HT-29 (cell line): ENCODE measurements around the gene KCTD13. TPM values are rescaled to one million over a fixed set of nuclear protein-coding genes. Genes with fewer than 3 reads are reported as not detected.
"Not testable (repeated sequence)": the region's sequence is repeated elsewhere in the genome, so short reads cannot be mapped to it uniquely, and the experiment has no call there.

Source experiments
- DNase-seq: peaks from one replicate; pipeline ENCODE4 v3.0.0-alpha.2; 2015; ENCODE audit warnings: low spot score
- total RNA-seq: library from RNA; depleted of rRNA; stranded (reverse); fragments of >200 nt; shearing (Covaris generic); gene quantifications from 2 replicates; pipeline ENCODE4 v1.2.3, GENCODE V29; 2014

Gene KCTD13
- total RNA-seq, 1 experiment from 2014 or later: 25.9 TPM

DNA sequence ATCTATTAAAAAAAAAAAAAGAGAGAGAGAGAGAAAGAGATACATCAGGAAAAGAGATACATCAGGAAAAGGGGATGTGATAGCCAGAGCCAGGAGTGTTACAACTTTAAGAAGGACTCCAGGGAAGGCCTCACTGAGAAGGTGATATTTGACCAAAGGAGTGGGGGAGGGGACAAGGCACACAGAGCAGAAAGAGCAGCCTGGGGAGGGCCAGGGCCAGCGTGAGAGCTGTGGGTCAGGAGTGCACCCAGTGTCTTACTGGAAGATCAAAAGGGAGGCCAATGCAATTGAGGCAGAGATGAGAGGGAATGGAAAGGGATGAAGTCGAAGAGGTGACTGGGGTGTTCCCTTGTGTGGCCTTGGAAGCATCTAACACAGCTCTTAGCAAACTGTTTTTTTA lies 18.1 kb downstream of the KCTD13 start:
- DNase-seq: no peak

DNA sequence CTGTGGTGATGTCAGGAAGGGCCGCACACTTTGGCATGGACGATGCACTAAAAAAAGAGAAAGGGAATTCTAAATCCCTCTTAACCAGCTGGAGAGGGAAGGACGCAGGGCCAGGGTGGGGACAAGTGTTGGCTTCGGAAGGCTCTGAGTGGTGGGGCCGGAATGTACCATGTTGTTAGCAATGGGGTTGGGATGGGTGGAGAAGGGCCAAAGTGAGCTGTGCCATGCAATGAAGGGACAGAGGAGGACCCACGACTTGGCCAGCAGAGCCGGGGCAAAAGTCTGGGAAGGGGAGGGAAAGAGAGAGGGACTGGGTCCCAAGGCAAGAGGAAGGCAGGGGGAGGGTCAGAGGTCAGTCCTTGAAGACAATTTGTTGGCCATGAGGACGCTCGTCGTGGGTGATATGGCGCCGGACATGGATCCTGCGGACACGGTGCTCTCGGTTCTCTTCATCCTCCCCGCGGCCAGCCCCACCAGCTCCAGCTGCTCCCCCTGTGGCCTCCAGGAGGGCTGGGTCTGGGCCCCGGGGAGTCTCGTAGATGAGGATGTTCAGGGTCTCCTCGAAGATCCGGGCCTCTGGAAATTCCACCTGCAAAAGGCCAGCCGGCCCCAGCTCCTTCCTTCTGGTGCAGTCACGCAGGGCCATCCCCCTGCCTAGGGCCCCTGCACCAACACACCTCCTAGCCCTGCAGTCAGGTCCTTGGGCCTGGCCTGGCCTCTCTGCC lies 19.3 kb downstream of the KCTD13 start:
- no peak for DNase-seq

DNA sequence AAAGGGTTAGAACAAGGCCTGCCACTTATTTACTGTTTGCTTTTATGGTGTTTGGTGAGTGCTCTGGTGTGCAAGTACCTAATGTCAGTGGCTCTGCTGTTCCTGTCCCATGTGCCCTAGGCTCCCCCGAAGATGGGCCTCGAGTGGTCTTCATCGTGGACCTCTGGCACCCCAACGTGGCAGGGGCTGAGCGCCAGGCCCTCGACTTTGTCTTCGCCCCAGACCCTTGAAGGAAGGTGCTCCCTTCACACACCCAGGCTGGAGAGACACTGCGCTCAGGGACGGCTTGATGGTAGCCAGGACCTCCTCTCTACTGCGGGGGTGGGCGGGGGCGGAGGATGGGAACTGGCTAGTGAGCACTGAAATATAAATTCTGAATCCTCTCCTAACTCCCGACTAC lies 20.4 kb downstream of the KCTD13 start:
- DNase-seq: no peak

DNA sequence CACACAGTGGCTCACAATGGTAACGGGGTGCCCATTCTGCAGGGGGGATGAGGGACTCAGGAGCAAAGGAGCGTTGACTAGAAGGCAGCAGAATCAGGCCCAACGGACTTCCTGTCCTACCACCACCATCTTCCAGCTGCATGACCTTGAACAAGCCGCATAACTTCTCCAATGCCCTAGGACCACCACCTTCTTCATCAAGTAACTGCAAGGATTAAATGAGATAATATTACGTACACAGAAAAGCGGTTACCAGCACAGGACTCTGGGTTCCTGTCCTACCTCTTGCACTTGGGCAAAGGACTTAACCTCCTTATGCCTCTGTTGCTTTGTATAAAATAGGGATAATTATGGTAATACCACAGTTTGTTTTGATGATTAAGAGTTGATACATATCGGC lies 21.1 kb downstream of the KCTD13 start:
- no peak for DNase-seq

DNA sequence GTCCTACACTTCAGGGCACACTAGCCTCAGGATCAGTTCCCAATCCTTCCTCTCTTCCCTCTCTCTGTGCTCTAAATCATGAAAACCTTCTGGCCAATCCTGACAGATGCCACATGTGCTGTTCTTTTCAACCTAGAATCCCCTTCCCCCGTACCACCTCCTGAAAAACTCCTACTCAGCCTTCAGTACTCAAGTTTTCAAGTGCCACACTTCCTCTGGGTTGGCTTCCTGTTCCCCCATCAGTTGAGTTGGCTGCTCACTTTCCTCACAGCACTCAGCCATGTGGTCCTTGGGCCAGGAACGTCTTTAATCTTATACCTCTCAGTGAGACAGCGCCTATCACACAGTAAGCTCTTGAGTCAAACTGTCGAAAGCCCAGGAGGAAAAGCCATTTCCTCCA lies 22.4 kb downstream of the KCTD13 start:
- no peak for DNase-seq

DNA sequence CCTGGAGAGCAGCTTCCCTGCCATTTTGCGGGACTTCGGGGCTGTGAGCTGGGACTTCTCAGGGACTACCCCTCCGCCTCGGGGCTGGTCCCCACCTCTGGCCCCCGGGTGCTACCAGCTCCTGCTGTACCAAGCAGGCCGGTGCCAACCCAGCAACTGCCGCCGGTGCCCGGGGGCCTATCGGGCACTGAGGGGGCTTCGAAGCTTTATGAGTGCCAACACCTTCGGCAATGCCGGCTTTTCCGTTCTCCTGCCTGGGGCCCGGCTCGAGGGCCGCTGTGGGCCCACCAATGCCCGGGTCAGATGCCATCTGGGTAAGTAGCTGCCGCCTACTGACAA lies 24.4 kb downstream of the KCTD13 start:
- DNase-seq: no peak

DNA sequence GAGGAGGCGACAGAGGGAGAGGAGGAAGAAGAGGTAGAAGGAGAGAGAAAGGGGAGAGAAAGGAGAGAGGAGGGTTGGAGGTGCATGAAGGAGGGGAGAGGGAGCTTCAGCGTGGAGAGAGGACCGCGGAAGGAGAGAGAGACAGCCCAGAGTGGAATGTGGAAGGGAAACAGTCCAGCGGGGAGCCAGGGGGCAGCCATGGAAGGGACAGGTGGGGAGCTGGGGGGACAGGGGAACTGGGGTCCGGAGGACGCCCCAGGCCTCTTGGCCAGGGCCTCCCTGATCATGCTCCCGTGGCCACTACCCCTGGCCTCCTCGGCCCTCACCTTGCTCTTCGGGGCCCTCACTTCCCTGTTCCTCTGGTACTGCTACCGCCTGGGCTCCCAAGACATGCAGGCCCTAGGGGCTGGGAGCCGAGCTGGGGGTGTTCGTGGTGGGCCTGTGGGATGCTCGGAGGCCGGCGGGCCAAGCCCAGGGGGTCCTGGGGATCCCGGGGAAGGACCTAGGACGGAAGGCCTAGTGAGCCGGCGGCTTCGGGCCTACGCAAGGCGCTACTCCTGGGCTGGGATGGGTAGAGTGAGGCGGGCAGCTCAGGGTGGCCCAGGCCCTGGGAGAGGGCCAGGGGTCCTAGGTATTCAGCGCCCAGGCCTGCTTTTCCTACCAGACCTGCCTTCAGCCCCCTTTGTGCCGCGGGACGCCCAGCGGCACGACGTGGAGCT lies 25.0 kb downstream of the KCTD13 start:
- DNase-seq: no peak

DNA sequence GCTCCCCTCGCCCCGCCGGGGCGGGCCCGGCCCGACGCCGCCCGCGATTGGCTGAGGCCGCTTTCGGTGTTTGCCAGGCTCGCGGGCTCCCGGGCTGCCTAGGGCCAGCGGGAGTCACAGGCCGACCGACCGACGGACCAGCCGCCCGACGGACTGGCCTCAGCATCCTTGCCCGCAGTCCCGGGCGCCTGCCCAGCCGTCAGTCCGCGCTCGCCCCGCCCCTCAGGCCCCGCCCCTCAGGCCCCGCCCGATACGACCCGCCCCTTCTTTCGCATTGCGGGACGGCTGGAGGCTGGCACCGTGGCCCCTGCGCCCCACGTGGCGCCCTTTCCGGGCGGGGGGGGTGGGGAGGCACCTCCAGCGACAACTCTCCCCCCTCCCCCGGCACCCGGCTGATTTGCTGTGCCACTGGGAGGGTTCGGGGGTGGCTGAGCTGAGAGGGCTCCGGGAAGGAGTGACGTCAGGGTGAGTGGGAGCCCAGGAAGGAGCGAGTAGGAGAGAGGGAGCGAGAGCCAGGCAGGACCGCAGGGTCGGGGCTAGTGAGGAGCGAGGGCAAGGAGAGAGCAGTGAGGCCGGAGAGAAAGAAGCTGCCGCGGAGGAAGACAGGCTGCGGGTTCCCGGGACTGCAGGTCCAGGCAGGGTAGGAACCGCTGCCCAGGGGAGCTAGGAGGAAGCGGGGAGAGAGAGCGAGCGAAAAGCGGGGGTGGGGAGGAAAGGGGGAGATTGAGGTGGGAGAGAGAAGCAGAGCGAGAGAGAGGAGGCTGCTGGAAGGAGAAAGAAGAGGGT lies 25.7 kb downstream of the KCTD13 start, which contains the start of gene ASPHD1:
Gene ASPHD1 (plus strand): TSS at position 387 of the 786 bp plus-strand sequence. CDS start 484 bp downstream, outside the sequence.
- peak; percentile 69 for DNase-seq

DNA sequence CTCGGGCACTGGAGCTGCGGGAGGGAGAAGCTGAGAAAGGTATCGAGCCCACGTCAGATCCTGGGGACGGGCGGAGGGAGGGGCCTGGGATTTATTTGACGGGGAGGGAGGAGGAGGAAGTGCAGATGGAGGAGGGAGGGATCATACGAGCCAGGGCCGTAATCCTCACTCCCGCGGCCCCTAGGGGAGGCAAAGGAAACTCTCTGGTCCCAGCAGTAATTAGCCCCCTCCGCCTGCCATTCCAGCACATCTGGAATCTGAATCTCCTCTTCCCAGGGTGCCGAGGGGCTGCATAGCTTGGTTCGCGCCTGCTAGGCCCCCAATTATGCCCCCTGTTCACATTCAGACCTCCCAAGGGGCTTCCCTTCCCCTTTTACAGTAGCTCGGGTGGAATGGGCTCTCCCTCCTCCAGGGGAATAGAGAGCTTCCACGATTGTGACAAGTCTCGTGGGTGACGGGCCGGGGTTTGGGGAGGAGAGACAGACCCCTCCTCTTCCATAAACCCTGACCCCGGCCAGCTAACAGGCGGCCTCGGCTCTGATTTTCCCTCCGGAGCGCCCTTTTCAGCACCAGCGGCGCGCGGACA lies 26.4 kb downstream of the KCTD13 start, which contains the start of gene SEZ6L2:
Gene SEZ6L2 (minus strand): TSS at position 35 of the 586 bp plus-strand sequence. CDS start 531 bp downstream, outside the sequence.
- peak; percentile 85 for DNase-seq

DNA sequence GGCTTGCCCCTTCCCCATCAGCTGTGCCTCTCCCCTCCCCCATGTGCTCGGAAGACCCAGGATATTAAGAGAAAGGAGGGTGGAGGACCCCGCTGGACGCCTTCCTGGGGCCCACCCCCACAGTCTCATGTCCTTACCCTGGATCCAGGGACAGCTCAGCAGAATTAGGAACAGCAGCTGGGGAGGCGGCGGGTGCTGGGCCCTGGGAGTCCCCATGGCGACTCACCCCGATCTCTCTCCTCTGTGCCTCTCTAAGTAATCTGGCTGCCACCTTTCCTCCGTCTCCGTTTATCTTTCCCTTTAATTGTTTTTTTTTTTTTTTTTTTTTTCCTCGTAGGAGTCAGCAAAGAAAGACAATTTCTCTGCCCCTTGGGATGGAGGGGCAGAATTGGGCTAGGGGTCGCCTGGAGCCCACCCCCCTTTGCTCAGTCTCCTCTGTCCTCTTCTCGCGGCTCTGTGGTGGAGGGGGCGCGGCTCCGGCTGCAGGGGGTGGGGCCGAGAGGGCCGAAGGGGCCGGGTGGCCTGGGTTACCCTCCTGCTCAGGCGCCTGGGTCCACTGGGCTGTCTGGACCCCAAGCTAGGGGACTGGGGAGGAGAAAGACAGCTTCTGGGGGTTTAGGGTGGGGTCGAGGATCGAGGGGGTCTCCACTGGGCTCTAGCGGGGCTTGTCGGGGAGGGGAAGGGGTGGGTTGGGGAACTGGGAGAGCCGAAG lies 27.1 kb downstream of the KCTD13 start:
- no peak for DNase-seq

DNA sequence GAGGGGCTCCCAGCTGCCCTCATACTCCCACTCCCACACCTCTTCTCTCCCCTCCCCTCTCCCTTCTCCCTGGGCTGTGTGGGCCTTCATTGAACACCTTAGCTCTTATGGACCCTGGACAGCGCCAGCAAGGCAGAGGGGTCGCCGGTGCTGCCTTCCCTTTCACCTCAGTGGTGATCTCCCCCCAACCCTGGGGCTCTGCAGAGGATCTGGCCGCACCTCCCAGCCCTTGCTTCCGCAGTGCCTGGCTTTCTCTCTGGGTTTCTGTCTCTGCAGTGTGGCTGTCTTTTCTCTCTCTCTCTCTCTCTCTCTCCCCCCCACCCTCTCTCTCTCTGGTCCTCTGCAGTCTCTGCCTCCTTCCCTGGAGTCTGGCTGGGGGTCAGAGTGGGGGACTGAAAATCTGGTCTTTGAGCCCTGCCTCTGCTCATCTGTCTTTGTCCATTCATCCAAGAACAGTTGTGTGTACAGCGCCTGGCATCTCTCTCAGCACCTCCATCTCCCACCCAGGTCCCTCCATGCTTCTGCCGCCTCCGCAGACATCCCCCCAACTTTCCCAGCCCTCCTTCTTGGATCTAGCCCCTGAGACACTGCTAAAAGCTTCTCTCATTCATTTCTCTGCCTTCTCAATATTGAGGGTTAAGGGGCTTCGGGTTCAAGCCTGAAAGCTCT lies 27.8 kb downstream of the KCTD13 start:
- no peak for DNase-seq

DNA sequence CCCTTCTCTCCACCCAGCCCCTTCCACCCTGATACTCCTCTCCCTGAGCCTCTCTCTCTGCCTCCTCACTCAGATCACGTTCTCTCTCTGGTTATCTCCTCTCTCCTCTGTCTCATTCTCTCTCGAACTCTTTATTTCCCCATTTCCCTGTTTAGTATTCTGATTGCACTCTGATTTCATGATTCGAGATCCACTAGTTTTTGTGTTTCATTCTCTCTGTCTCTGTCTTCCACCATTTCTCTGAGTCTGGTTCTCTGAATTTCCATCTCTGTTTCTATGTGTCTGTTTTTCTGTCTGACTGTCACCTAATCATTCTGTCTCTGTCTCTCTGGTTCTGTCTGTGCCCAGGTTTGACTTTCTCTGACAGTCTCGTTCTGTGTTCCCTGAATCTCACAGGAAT lies 28.7 kb downstream of the KCTD13 start:
- no peak for DNase-seq

DNA sequence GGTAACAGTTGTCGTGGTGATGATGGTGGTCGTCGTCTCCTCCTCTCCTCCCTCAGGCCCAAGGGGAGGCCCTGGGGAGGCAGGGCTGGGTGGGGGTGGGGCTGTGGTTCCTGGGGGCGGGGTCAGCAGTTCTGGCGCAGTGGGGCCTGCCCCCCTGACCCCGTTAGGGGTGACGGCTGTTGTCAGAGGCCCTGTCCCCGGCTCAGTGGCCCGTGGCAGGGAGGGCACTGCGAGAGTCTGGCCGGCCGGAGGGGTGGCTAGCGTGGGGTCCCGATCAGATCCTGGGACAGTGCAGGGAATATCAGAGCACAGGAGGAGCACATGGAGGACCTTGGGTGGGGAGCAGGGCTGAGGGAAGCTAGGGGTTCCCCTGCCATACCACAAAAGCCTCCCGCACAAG lies 29.2 kb downstream of the KCTD13 start:
- no peak for DNase-seq

DNA sequence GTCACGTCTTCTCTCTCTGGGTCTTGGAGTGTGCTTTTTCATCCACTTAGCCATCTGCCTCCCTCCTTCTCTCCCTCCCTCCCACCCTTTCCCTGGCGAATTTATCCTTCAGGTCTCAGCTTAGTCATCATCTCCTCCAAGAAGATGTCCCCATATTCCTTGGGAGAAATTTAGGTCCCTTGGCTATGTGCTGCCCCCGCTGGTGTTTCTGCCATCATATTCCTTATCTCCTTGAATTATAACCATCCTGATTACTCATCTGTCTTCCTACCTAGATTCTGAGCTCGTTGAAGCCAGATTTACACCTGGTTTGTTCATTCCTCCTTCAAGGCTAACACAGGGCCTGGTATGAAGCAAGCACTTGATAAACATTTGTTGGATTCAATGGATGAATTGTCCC lies 31.7 kb downstream of the KCTD13 start:
- DNase-seq: no peak

DNA sequence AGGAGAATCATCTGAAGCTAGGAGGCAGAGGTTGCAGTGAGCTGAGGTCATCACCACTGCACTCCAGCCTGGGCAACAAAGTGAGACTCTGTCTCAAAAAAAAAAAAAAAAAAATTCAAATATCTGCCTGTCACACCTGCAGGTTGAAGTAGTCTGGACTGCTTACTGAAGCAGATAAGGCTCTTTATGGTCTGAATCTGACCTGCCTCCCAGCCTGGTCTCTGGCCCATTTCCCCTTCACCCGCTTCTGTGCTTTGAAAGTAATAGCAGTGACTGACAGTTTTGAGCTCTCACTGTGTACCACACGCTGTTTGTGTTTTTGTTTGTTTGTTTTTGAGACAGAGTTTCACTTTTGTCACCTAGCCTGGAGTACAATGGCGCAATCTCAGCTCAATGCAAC lies 32.5 kb downstream of the KCTD13 start:
- DNase-seq: no peak

DNA sequence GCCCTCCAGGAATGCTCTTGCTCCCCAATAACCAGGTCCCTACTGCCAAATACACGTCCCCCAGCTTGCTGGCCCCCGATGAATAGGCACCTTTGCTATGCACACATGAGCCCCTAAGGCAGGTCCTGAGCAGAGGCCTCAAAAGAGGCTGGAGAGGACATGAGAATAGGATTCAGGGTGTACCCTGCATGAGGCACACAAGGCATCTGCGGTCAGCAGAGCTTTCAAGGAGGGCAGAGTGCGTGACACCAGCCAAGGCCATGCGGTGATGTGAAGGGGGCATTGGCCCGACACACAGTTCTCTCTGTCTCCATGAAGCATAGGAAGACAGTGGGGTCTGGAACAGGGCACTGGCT lies 33.6 kb downstream of the KCTD13 start:
- no peak for DNase-seq

DNA sequence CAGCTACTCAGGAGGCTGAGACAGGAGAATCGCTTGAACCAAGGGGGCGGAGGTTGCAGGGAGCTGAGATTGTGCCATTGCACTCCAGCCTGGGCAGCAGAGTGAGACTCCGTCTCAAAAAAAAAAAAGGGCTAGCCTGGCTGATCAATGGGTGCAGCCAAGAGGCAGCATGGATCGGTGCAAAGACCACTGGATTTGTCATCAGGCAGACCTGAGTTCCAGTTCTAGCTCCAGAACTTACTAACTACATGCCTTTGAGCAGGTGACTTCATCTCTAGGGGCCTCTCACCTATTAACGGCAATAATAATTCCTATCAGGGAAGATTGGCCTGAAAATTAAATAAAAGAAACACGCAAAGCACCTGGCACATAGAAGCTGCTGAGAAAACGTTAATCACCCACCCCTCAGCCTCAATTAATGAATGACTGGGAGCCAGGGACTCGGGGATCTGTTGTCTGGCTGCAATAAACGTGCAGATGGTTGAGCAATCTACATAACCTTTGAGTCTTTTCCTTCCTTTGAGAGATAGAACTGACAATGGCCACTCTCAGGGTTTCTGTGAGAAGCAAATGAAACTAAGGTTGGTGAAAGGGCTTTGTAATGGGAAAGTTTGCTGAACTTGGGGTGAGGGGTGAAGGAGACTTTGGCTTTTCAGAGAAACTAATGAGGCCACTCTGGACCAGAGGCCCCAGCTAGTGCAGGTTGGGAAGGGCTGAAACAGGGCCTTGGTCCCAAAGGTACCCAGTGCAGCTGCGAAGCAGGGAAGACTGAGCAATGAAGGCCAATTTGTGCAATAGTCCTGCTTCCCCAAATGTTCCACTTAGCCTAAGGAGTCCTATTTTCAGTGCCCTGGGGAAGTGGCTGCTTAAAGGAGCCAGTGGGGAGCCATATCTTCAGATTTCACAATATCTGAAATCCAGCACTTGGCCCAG lies 34.2 kb downstream of the KCTD13 start:
- DNase-seq: no peak

DNA sequence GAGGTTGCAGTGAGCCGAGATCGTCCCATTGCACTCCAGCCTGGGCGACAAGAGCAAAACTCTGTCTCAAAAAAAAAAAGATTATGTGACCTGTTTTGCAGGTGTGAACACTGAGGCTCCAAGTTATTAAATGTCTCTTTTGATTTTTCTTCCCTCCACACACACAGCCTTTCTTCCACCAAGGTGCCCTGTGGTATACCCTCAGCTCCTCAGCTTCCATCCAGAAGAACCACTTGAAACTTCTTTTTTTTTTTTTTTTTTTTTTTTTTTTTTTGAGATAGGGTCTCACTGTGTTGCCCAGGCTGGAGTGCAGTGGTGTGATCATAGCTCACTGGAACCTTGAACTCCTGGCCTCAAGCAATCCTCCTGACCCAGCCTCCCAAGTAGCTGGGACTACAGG lies 36.7 kb downstream of the KCTD13 start:
- DNase-seq: not testable (repeated sequence)

DNA sequence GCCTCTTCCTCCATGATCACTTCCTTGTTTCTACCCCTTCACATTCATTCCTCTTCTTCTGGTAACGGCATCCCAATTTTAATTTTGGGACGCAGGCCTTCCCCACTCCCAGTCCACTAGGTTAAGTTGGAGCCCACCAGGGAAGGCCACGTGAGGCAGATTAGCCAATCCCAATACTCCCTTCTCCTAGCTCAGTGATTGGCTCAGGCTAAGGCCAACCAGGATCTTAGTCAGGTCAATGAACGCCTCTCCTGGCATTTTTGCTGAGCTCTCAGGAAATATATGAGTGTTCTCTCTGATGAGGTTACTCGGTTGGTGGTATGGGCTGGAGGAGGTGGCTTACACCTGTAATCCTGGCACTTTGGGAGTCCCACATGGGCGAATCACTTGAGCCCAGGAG lies 42.0 kb downstream of the KCTD13 start:
- DNase-seq: no peak

DNA sequence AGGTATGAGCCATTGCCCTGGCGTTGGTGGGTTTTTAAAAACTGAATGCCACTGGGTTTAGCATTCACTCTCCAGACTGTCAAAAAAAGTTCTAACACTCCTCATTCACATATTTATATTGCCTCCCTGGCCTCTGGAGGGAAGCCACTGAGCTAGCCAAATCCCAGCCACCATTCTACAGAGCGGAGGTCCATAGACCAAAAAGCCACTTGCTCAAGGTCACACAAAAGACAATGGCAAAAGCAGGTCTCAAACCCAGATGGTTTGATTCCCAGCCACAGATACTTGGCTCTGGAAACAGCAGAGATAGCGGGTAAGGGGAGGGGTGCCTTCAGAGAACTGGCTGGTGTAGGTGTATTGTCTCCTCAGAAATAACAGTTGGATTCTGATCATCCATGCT lies 45.0 kb downstream of the KCTD13 start:
- DNase-seq: no peak
